CD4-positive, alpha-beta T cell (primary cell): ENCODE measurements around the gene PSMD12. TPM values are rescaled to one million over a fixed set of nuclear protein-coding genes. Genes with fewer than 3 reads are reported as not detected.
A peak's percentile ranks its signal among the peaks of the same experiment; 100 is the strongest.
"Not testable (repeated sequence)": the region's sequence is repeated elsewhere in the genome, so short reads cannot be mapped to it uniquely, and the experiment has no call there.

Source experiments
- ATAC-seq: fragments of 200-7000 bp; cut with Tn5 transposase; one replicate; pipeline ENCODE4 v1.10.0; 2022; ENCODE audit warnings: mild to moderate bottlenecking; ENCODE audit not compliant: poor library complexity
- CTCF ChIA-PET: fragments of 350-600 bp; sonication (Branson Sonifier 250); formaldehyde crosslinking; loops from one replicate; lab custom pipeline; 2021; ENCODE audit warnings: antibody characterized with exemption, inconsistent platforms; lab: Charles Lee
- POLR2A ChIA-PET: fragments of 350-600 bp; sonication (Branson Sonifier 250); formaldehyde crosslinking; loops from one replicate; lab custom pipeline; 2021; ENCODE audit warnings: antibody characterized with exemption, inconsistent platforms; lab: Charles Lee
- DNase-seq, 14 experiments: peaks; one replicate each; pipeline ENCODE4 v3.0.0-alpha.2; 2013 to 2020; ENCODE audit warnings: mixed read lengths in 2 of 14
- H3K27ac ChIP-seq, 2 donors: one replicate each; pipeline versions ENCODE4 v1.5.1 to v1.7.0; 2013; ENCODE audit warnings: low read length in 2 of 2, low read depth in 1 of 2, mild to moderate bottlenecking in 1 of 2
- H3K27me3 ChIP-seq, 2 experiments: 1 replicate in 1 of 2; 2 replicates in 1 of 2; pipeline versions ENCODE4 v1.6.1 to v1.7.0; 2013; ENCODE audit warnings: low read length in 2 of 2, control low read depth in 1 of 2, mild to moderate bottlenecking in 1 of 2, moderate library complexity in 1 of 2; ENCODE audit not compliant: insufficient read depth in 2 of 2, control insufficient read depth in 1 of 2
- H3K36me3 ChIP-seq: one replicate; pipeline ENCODE4 v1.6.1; 2013; ENCODE audit warnings: low read length, control low read depth; ENCODE audit not compliant: insufficient read depth
- H3K4me1 ChIP-seq: one replicate; pipeline ENCODE4 v1.6.1; 2013; ENCODE audit warnings: low read length, control low read depth; ENCODE audit not compliant: insufficient read depth
- H3K4me3 ChIP-seq: one replicate; pipeline ENCODE4 v1.5.1; 2013; ENCODE audit warnings: mild to moderate bottlenecking, low read length, moderate library complexity
- H3K9me3 ChIP-seq, 2 experiments: 1 replicate in 1 of 2; 2 replicates in 1 of 2; pipeline versions ENCODE4 v1.6.1 to v1.7.0; 2013; ENCODE audit warnings: low read length in 2 of 2, mild to moderate bottlenecking in 2 of 2, control low read depth in 1 of 2, moderate library complexity in 1 of 2; ENCODE audit not compliant: control insufficient read depth in 1 of 2, insufficient read depth in 1 of 2
- H3K27ac Mint-ChIP-seq: one replicate; pipeline ENCODE4 v1.8.0; 2020; ENCODE audit warnings: mixed read lengths
- H3K27me3 Mint-ChIP-seq: one replicate; pipeline ENCODE4 v1.8.0; 2021; ENCODE audit warnings: mixed read lengths
- H3K36me3 Mint-ChIP-seq: one replicate; pipeline ENCODE4 v1.8.0; 2021; ENCODE audit warnings: low read depth, mixed read lengths
- H3K4me1 Mint-ChIP-seq: one replicate; pipeline ENCODE4 v1.8.0; 2021; ENCODE audit warnings: low read depth, mixed read lengths
- H3K4me3 Mint-ChIP-seq: one replicate; pipeline ENCODE4 v1.8.0; 2020; ENCODE audit warnings: mild to moderate bottlenecking, mixed read lengths
- H3K9me3 Mint-ChIP-seq: one replicate; pipeline ENCODE4 v1.8.0; 2020; ENCODE audit warnings: mixed read lengths
- intact Hi-C, 2 experiments: fragments of 100-400 bp; cut with DNase I in 1 of 2; cut with micrococcal nuclease in 1 of 2; formaldehyde crosslinking; loops; one replicate each; pipeline versions ENCODE4 v1.15.1 to v1.9.0; 2023 to 2025; cut with DNase I, micrococcal nuclease
- total RNA-seq, 174 experiments: library from RNA in 2 of 174; stranded (reverse) in 2 of 174; gene quantifications; one replicate each; pipeline ENCODE4 v1.2.3 and lab custom pipeline; 2021 to 2026
- TF ChIP-seq, protein P1 (sequence below): fragments of 200-600 bp; IDR thresholded peaks from one replicate; pipeline ENCODE4 v1.8.0; 2022; ENCODE audit warnings: antibody characterized with exemption, mild to moderate bottlenecking

Gene PSMD12
- total RNA-seq, 2 experiments from 2014 or later: 49.3 to 52.5 TPM

DNA sequence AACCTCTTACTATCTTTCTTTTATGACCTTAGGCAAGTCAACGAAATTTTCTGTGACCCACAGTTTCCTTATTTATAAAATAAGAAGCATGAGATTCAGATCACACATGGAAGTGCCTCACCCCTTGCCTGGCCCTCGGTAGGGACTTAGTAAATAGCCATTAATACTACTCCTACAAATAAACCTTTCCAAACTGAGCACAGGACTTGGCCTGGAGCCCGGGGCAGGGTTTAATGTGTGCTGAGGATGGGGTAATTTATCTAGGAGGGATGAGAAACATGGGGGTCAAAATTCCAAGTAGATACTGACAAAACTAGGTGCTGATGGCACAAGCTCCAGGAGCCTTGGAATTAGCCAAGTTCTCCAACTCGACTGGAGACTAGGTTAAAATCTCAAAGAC, 45.7 kb upstream of the PSMD12 start:
- no peak for DNase-seq
- ATAC-seq: no peak
- intact Hi-C loops: no loop called here
- Mint-ChIP-seq H3K27ac (peak overlapping the region; percentile 67), H3K4me1 (peaks cover 68% of the 10 kb centered on the region), H3K4me3 (no peak overlapping the region), H3K9me3 (peaks cover 3% of the 10 kb centered on the region), H3K36me3 (peaks cover 23% of the 10 kb centered on the region), H3K27me3 (no peaks in the 10 kb centered on the region)
- TF ChIP-seq, protein P1, sequence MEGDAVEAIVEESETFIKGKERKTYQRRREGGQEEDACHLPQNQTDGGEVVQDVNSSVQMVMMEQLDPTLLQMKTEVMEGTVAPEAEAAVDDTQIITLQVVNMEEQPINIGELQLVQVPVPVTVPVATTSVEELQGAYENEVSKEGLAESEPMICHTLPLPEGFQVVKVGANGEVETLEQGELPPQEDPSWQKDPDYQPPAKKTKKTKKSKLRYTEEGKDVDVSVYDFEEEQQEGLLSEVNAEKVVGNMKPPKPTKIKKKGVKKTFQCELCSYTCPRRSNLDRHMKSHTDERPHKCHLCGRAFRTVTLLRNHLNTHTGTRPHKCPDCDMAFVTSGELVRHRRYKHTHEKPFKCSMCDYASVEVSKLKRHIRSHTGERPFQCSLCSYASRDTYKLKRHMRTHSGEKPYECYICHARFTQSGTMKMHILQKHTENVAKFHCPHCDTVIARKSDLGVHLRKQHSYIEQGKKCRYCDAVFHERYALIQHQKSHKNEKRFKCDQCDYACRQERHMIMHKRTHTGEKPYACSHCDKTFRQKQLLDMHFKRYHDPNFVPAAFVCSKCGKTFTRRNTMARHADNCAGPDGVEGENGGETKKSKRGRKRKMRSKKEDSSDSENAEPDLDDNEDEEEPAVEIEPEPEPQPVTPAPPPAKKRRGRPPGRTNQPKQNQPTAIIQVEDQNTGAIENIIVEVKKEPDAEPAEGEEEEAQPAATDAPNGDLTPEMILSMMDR: no peak
- ChIA-PET CTCF (interaction anchor here (1.4 kb wide), 1 partner anchor 63 kb away, joined by 7 read pairs; no protein-coding TSS in a partner anchor), POLR2A (interaction anchor here (1.1 kb wide), 1 partner anchor 9 kb away, joined by 6 read pairs; no protein-coding TSS in a partner anchor)
- Histone ChIP-seq H3K27ac (no peak overlapping the region), H3K36me3 (peaks cover 2% of the 10 kb centered on the region), H3K4me1 (peaks cover 36% of the 10 kb centered on the region), H3K9me3 (no peaks in the 10 kb centered on the region), H3K27me3 (no peaks in the 10 kb centered on the region), H3K4me3 (no peak overlapping the region)

DNA sequence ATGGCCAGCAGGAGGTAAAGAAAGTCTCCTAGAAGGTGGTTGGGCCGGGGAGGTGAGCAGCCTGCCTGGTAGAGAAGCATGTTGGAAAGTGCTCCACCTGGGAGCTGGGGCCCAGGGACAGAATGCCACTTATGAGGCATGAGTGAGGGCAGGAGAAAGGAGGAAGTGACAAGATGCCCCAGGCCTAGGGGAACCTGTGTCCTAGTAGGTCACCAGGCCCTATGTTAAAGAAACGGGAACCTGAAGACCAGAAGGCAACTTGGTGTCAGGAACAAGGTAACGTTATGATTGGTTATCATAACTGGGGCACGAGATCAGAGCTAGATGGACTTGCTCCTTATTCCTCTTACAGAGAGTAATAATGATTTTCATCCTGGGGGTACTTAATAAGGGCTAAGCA, 45.0 kb upstream of the PSMD12 start:
- DNase-seq (peak in 2 of 14 experiments; percentile 37 to 40), ATAC-seq (no peak)
- peak overlapping the region in 1 of 2 donors; percentile 2 for H3K27ac ChIP-seq
- no peaks in the 10 kb centered on the region for H3K27me3 ChIP-seq
- Mint-ChIP-seq H3K27me3 (no peaks in the 10 kb centered on the region), H3K27ac (peak overlapping the region; percentile 67), H3K9me3 (peaks cover 3% of the 10 kb centered on the region), H3K4me1 (peaks cover 69% of the 10 kb centered on the region), H3K4me3 (no peak overlapping the region), H3K36me3 (peaks cover 27% of the 10 kb centered on the region)
- H3K4me3 ChIP-seq: no peak overlapping the region
- ChIA-PET POLR2A (interaction anchor here (1.1 kb wide), 1 partner anchor 11 kb away, joined by 3 read pairs; no protein-coding TSS in a partner anchor), CTCF (interaction anchor here (1.4 kb wide), 1 partner anchor 64 kb away, joined by 7 read pairs; no protein-coding TSS in a partner anchor)
- H3K36me3 ChIP-seq: peaks cover under 1% of the 10 kb centered on the region
- no peaks in the 10 kb centered on the region for H3K9me3 ChIP-seq
- H3K4me1 ChIP-seq: peaks cover 34% of the 10 kb centered on the region
- intact Hi-C loops: no loop called here
- TF ChIP-seq, protein P1: no peak

DNA sequence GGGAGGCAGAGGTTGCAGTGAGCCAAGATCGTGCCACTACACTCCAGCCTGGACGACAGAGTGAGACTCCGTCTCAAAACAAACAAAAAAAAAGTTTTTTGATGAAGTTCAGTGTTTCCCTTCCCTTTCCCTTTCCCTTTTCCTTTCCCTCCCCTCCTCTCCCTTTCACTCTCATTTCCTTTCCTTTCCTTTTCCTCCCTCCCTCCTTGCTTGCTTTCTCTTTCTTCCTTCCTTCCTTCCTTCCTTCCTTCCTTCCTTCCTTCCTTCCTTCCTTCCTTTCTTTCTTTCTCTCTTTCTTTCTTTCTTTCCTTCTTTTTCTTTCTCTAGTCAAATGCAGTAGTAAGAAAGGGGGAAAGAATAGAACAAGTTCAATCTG, 42.1 kb upstream of the PSMD12 start:
- H3K36me3 Mint-ChIP-seq: peaks cover 33% of the 10 kb centered on the region
- H3K4me3 Mint-ChIP-seq, CTCF ChIA-PET, DNase-seq, H3K27me3 Mint-ChIP-seq, H3K9me3 Mint-ChIP-seq, H3K9me3 ChIP-seq, H3K27ac ChIP-seq, ATAC-seq, H3K27me3 ChIP-seq, intact Hi-C loops, H3K4me3 ChIP-seq, H3K36me3 ChIP-seq: not testable (repeated sequence)
- peaks cover 70% of the 10 kb centered on the region for H3K4me1 Mint-ChIP-seq
- H3K4me1 ChIP-seq: peaks cover 34% of the 10 kb centered on the region
- POLR2A ChIA-PET: interaction anchor here (1.1 kb wide), 1 partner anchor 33 kb away, joined by 4 read pairs; no protein-coding TSS in a partner anchor
- peak overlapping the region; percentile 23 for H3K27ac Mint-ChIP-seq
